Right lobe of liver (tissue), 4 donors: ENCODE data around the gene GMDS.

Source experiments
- CTCF ChIP-seq, 4 donors: fragments of 200-600 bp in 3 of 4; fragments of 450-650 bp in 1 of 4; IDR thresholded peaks; one replicate each; pipeline versions ENCODE4 v1.5.1 to v1.8.0; 2016 to 2022; ENCODE audit warnings: antibody characterized with exemption in 4 of 4, mild to moderate bottlenecking in 2 of 4
- POLR2A ChIP-seq: fragments of 450-650 bp; IDR thresholded peaks from one replicate; pipeline ENCODE4 v1.6.1; 2017; ENCODE audit warnings: antibody characterized with exemption, mild to moderate bottlenecking
- donor health status: DM: no; HTN: no; CAD: no.
- donor health status: DM: no; HTN: no; CAD: no.
- donor health status: DM: no; HTN: yes; CAD: no.

GRCh38 chr6:1584996-1585668, 660.3 kb downstream of the GMDS start:
- no peak for TF ChIP-seq CTCF (IDR thresholded peaks at IDR 0.05)
- TF ChIP-seq POLR2A: no peak
